HEK293 (cell line): Measurements from ENCODE around the gene SCAF11.

ENCODE experiments used
- CTCF ChIA-PET: fragments of 350-600 bp; formaldehyde crosslinking; extraction: SDS; loops from one replicate; lab custom pipeline; 2021; ENCODE audit warnings: antibody characterized with exemption; lab: Yijun Ruan, JAX
- POLR2A ChIA-PET: fragments of 300-600 bp; formaldehyde crosslinking; extraction: SDS; loops from one replicate; lab custom pipeline; 2020; ENCODE audit warnings: antibody characterized with exemption, inconsistent platforms; lab: Yijun Ruan, JAX
- H3K27ac ChIP-seq: fragments of 200-500 bp; sonication (Bioruptor generic); 2 replicates; pipeline ENCODE4 v1.5.1; 2014; ENCODE audit warnings: low read depth, low read length, control low read depth, inconsistent platforms; ENCODE audit errors: extremely low read depth
- H3K36me3 ChIP-seq, 2 experiments: fragments of 200-500 bp in 1 of 2; sonication (Bioruptor generic) in 1 of 2; 1 replicate in 1 of 2; 2 replicates in 1 of 2; pipeline ENCODE4 v1.5.1; 2014 to 2017; ENCODE audit warnings: inconsistent platforms in 2 of 2, low read length in 2 of 2; ENCODE audit not compliant: control insufficient read depth in 2 of 2, insufficient read depth in 1 of 2
- H3K4me1 ChIP-seq: fragments of 200-500 bp; sonication (Bioruptor generic); 2 replicates; pipeline ENCODE4 v1.5.1; 2014; ENCODE audit warnings: mild to moderate bottlenecking, low read length, inconsistent platforms; ENCODE audit not compliant: control insufficient read depth, insufficient read depth
- H3K4me3 ChIP-seq: 2 replicates; pipeline ENCODE4 v1.5.1; 2011; ENCODE audit warnings: low read depth, mild to moderate bottlenecking, control low read depth, low read length, moderate library complexity
- H3K9me3 ChIP-seq: fragments of 200-500 bp; sonication (Bioruptor generic); 2 replicates; pipeline ENCODE4 v1.5.1; 2014; ENCODE audit warnings: low read depth, low read length, inconsistent platforms; ENCODE audit not compliant: control insufficient read depth, insufficient read depth
- BCL11A ChIP-seq: fragments of 450-650 bp; formaldehyde crosslinking; IDR thresholded peaks from 2 replicates; pipeline ENCODE4 v1.5.1; 2016; ENCODE audit warnings: low read depth, missing biosample characterization, missing genetic modification characterization
- KLF16 ChIP-seq: fragments of 450-650 bp; formaldehyde crosslinking; IDR thresholded peaks from 2 replicates; pipeline ENCODE4 v1.5.1; 2017; ENCODE audit warnings: missing biosample characterization, missing genetic modification characterization
- PRDM1 ChIP-seq: fragments of 450-650 bp; formaldehyde crosslinking; IDR thresholded peaks from 2 replicates; pipeline ENCODE4; 2016; ENCODE audit warnings: missing biosample characterization, missing genetic modification characterization
- REPIN1 ChIP-seq: fragments of 450-650 bp; formaldehyde crosslinking; IDR thresholded peaks from 2 replicates; pipeline ENCODE4 v1.5.1; 2017; ENCODE audit warnings: missing biosample characterization, missing genetic modification characterization, low read depth
- WT1 ChIP-seq: fragments of 450-650 bp; formaldehyde crosslinking; IDR thresholded peaks from 2 replicates; pipeline ENCODE4 v1.5.1; 2016; ENCODE audit warnings: missing biosample characterization, missing genetic modification characterization
- ZNF121 ChIP-seq: fragments of 450-650 bp; formaldehyde crosslinking; IDR thresholded peaks from 2 replicates; pipeline ENCODE4 v1.5.1; 2016; ENCODE audit warnings: missing biosample characterization, missing genetic modification characterization
- ZNF138 ChIP-seq: fragments of 450-650 bp; formaldehyde crosslinking; IDR thresholded peaks from 2 replicates; pipeline ENCODE4 v1.5.1; 2016; ENCODE audit warnings: missing biosample characterization, missing genetic modification characterization, borderline replicate concordance
- ZNF140 ChIP-seq: fragments of 450-650 bp; formaldehyde crosslinking; IDR thresholded peaks from 2 replicates; pipeline ENCODE4 v1.5.1; 2016; ENCODE audit warnings: missing biosample characterization, missing genetic modification characterization
- ZNF221 ChIP-seq: fragments of 450-650 bp; formaldehyde crosslinking; IDR thresholded peaks from 2 replicates; pipeline ENCODE4 v1.5.1; 2017; ENCODE audit warnings: missing biosample characterization, missing genetic modification characterization, borderline replicate concordance
- ZNF292 ChIP-seq: fragments of 450-650 bp; formaldehyde crosslinking; IDR thresholded peaks from 2 replicates; pipeline ENCODE4 v1.5.1; 2016; ENCODE audit warnings: low read depth, missing biosample characterization, missing genetic modification characterization, borderline replicate concordance
- ZNF354C ChIP-seq: fragments of 450-650 bp; formaldehyde crosslinking; IDR thresholded peaks from 2 replicates; pipeline ENCODE4 v1.5.1; 2016; ENCODE audit warnings: missing biosample characterization, missing genetic modification characterization, low read depth, borderline replicate concordance
- ZNF394 ChIP-seq: fragments of 450-650 bp; formaldehyde crosslinking; IDR thresholded peaks from 2 replicates; pipeline ENCODE4 v1.5.1; 2016; ENCODE audit warnings: missing biosample characterization, missing genetic modification characterization, mild to moderate bottlenecking, moderate library complexity, borderline replicate concordance
- ZNF433 ChIP-seq: fragments of 450-650 bp; formaldehyde crosslinking; IDR thresholded peaks from 2 replicates; pipeline ENCODE4 v1.5.1; 2016; ENCODE audit warnings: missing biosample characterization, missing genetic modification characterization, low read depth
- ZNF48 ChIP-seq: fragments of 450-650 bp; formaldehyde crosslinking; IDR thresholded peaks from 2 replicates; pipeline ENCODE4 v1.5.1; 2016; ENCODE audit warnings: missing biosample characterization, missing genetic modification characterization
- ZNF549 ChIP-seq: fragments of 450-650 bp; IDR thresholded peaks from 2 replicates; pipeline ENCODE4 v1.5.1; 2018; ENCODE audit warnings: missing biosample characterization, missing genetic modification characterization, mild to moderate bottlenecking, inconsistent platforms, moderate library complexity
- ZNF610 ChIP-seq: fragments of 450-650 bp; formaldehyde crosslinking; IDR thresholded peaks from 2 replicates; pipeline ENCODE4 v1.5.1; 2016; ENCODE audit warnings: missing biosample characterization, missing genetic modification characterization, borderline replicate concordance
- ZNF624 ChIP-seq: fragments of 450-650 bp; formaldehyde crosslinking; IDR thresholded peaks from 2 replicates; pipeline ENCODE4 v1.5.1; 2017; ENCODE audit warnings: missing biosample characterization, missing genetic modification characterization
- ZNF747 ChIP-seq: fragments of 450-650 bp; formaldehyde crosslinking; IDR thresholded peaks from 2 replicates; pipeline ENCODE4 v1.5.1; 2016; ENCODE audit warnings: missing biosample characterization, missing genetic modification characterization
- ZNF777 ChIP-seq: fragments of 450-650 bp; formaldehyde crosslinking; IDR thresholded peaks from 2 replicates; pipeline ENCODE4 v1.5.1; 2017; ENCODE audit warnings: missing biosample characterization, missing genetic modification characterization, borderline replicate concordance
- TF ChIP-seq, protein P1 (sequence below): sonication (generic); formaldehyde crosslinking; IDR thresholded peaks from 2 replicates; pipeline ENCODE4 v1.8.1; 2022; ENCODE audit warnings: mild to moderate bottlenecking, moderate library complexity, missing genetic modification reagents
- TF ChIP-seq, protein P2 (sequence below): fragments of 450-650 bp; formaldehyde crosslinking; IDR thresholded peaks from 2 replicates; pipeline ENCODE4 v1.5.1; 2016; ENCODE audit warnings: missing biosample characterization, missing genetic modification characterization
- TF ChIP-seq, protein P3 (sequence below): fragments of 450-650 bp; IDR thresholded peaks from 2 replicates; pipeline ENCODE4 v1.5.1; 2018; ENCODE audit warnings: missing biosample characterization, mild to moderate bottlenecking, missing genetic modification characterization
- TF ChIP-seq, protein P4 (sequence below): fragments of 450-650 bp; formaldehyde crosslinking; IDR thresholded peaks from 2 replicates; pipeline ENCODE4 v1.5.1; 2016; ENCODE audit warnings: missing biosample characterization, missing genetic modification characterization
- TF ChIP-seq, protein P5 (sequence below): fragments of 450-650 bp; formaldehyde crosslinking; IDR thresholded peaks from 2 replicates; pipeline ENCODE4 v1.5.1; 2016; ENCODE audit warnings: missing biosample characterization, missing genetic modification characterization

The SCAF11 gene

DNA sequence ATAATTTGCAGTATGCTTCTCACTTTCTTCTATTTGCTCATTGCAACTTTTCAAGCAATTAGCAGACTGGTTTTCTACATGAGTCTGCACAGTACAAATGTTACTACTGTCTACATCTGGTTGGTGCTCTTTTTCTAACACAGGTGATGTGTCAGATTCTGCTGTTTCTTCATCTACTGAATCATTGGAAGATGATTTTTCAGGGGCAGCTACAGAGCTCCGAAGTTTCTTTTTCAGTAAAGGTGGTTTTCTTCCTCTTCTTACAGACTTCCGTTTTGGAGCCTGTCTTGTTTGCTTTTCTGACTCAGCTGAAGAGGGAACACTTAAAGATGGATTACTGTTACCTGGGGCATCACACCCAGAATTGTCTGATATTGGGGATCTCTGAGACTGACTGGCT is 62.1 kb downstream of the SCAF11 start:
- peaks cover 56 to 60% of the 10 kb centered on the region in 2 experiments for H3K36me3 ChIP-seq
- no peaks in the 10 kb centered on the region for H3K4me1 ChIP-seq
- TF ChIP-seq, protein P1, sequence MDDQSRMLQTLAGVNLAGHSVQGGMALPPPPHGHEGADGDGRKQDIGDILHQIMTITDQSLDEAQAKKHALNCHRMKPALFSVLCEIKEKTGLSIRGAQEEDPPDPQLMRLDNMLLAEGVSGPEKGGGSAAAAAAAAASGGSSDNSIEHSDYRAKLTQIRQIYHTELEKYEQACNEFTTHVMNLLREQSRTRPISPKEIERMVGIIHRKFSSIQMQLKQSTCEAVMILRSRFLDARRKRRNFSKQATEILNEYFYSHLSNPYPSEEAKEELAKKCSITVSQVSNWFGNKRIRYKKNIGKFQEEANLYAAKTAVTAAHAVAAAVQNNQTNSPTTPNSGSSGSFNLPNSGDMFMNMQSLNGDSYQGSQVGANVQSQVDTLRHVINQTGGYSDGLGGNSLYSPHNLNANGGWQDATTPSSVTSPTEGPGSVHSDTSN = no peak
- TF ChIP-seq, protein P2, sequence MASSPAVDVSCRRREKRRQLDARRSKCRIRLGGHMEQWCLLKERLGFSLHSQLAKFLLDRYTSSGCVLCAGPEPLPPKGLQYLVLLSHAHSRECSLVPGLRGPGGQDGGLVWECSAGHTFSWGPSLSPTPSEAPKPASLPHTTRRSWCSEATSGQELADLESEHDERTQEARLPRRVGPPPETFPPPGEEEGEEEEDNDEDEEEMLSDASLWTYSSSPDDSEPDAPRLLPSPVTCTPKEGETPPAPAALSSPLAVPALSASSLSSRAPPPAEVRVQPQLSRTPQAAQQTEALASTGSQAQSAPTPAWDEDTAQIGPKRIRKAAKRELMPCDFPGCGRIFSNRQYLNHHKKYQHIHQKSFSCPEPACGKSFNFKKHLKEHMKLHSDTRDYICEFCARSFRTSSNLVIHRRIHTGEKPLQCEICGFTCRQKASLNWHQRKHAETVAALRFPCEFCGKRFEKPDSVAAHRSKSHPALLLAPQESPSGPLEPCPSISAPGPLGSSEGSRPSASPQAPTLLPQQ (tag by site-specific recombination) = no peak
- TF ChIP-seq PRDM1 (tag by site-specific recombination) = no peak
- no peak for TF ChIP-seq ZNF354C (tag by site-specific recombination)
- TF ChIP-seq, all 188 proteins: peak for 0
- CTCF ChIA-PET = no interaction called here
- no peak overlapping the region for H3K27ac ChIP-seq
- H3K4me3 ChIP-seq = no peak overlapping the region
- POLR2A ChIA-PET = no interaction called here
- no peaks in the 10 kb centered on the region for H3K9me3 ChIP-seq

DNA sequence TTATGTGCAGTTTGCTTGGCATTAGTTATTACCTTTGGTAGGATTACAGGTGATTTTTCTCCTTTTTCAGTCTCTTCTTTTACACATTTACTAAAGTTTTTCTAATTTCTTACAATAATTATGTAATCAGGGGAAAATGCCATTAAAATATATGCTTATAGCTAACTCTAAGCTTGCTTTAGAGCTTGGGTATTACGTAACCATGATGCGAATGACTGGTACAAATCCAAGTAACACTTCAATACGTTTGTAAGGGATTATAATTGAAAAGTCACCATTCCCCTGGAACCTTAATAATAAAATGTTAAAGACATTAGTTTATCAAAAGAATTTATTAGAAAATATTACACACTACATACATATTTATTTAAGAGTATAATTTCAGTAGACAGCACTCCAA is 71.6 kb downstream of the SCAF11 start:
- TF ChIP-seq ZNF433 (no peak), ZNF777 (tag by site-specific recombination) (no peak), ZNF221 (no peak)
- TF ChIP-seq, all 188 proteins: peak for 0
- no peak overlapping the region for H3K27ac ChIP-seq
- H3K9me3 ChIP-seq = no peaks in the 10 kb centered on the region
- no peak overlapping the region for H3K4me3 ChIP-seq
- peaks cover 29 to 33% of the 10 kb centered on the region in 2 experiments for H3K36me3 ChIP-seq
- no peaks in the 10 kb centered on the region for H3K4me1 ChIP-seq
- ChIA-PET CTCF (interaction anchor here (0.8 kb wide), 1 partner anchor 375 kb away, joined by 3 read pairs; no protein-coding TSS in a partner anchor), POLR2A (no interaction called here)

DNA sequence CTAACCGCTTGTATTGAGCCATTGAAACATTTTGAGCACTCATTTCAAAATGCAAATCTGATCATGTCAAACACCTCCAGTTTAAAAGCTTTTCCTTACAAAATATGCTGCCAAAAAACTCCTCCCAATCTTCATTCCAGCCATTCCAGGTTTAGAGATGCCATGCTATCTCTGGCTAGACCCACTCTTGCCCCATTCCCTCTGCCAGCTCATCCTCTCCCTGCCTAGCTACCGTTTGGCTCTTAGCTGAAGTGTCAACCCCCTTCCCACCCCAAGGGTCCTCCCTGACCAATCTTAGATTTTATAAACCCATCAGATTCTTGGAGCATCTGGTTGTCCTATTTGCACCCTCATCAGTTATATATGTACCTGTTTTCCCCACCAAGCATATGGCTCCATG is 75.0 kb downstream of the SCAF11 start:
- H3K9me3 ChIP-seq = no peaks in the 10 kb centered on the region
- peaks cover 10 to 12% of the 10 kb centered on the region in 2 experiments for H3K36me3 ChIP-seq
- ChIA-PET CTCF (no interaction called here), POLR2A (no interaction called here)
- no peak overlapping the region for H3K27ac ChIP-seq
- TF ChIP-seq KLF16 = no peak
- TF ChIP-seq ZNF394 = no peak
- no peak for TF ChIP-seq WT1 (tag by site-specific recombination)
- TF ChIP-seq, protein P3, sequence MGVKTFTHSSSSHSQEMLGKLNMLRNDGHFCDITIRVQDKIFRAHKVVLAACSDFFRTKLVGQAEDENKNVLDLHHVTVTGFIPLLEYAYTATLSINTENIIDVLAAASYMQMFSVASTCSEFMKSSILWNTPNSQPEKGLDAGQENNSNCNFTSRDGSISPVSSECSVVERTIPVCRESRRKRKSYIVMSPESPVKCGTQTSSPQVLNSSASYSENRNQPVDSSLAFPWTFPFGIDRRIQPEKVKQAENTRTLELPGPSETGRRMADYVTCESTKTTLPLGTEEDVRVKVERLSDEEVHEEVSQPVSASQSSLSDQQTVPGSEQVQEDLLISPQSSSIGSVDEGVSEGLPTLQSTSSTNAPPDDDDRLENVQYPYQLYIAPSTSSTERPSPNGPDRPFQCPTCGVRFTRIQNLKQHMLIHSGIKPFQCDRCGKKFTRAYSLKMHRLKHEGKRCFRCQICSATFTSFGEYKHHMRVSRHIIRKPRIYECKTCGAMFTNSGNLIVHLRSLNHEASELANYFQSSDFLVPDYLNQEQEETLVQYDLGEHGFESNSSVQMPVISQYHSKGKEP (tag by site-specific recombination) = no peak
- no peak for TF ChIP-seq ZNF48 (tag by site-specific recombination)
- TF ChIP-seq, protein P4, sequence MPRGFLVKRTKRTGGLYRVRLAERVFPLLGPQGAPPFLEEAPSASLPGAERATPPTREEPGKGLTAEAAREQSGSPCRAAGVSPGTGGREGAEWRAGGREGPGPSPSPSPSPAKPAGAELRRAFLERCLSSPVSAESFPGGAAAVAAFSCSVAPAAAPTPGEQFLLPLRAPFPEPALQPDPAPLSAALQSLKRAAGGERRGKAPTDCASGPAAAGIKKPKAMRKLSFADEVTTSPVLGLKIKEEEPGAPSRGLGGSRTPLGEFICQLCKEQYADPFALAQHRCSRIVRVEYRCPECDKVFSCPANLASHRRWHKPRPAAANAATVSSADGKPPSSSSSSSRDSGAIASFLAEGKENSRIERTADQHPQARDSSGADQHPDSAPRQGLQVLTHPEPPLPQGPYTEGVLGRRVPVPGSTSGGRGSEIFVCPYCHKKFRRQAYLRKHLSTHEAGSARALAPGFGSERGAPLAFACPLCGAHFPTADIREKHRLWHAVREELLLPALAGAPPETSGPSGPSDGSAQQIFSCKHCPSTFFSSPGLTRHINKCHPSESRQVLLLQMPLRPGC = no peak
- no peak for TF ChIP-seq ZNF292
- TF ChIP-seq ZNF121 (tag by site-specific recombination) = no peak
- TF ChIP-seq ZNF433 = no peak
- no peak for TF ChIP-seq ZNF549 (tag by site-specific recombination)
- no peak for TF ChIP-seq BCL11A
- TF ChIP-seq, protein P5, sequence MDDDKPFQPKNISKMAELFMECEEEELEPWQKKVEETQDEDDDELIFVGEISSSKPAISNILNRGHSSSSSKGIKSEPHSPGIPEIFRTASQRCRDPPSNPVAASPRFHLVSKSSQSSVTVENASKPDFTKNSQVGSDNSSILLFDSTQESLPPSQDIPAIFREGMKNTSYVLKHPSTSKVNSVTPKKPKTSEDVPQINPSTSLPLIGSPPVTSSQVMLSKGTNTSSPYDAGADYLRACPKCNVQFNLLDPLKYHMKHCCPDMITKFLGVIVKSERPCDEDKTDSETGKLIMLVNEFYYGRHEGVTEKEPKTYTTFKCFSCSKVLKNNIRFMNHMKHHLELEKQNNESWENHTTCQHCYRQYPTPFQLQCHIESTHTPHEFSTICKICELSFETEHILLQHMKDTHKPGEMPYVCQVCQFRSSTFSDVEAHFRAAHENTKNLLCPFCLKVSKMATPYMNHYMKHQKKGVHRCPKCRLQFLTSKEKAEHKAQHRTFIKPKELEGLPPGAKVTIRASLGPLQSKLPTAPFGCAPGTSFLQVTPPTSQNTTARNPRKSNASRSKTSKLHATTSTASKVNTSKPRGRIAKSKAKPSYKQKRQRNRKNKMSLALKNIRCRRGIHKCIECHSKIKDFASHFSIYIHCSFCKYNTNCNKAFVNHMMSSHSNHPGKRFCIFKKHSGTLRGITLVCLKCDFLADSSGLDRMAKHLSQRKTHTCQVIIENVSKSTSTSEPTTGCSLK (tag by site-specific recombination) = no peak
- TF ChIP-seq ZNF138 (tag by site-specific recombination) = no peak
- no peak for TF ChIP-seq ZNF610 (tag by site-specific recombination)
- no peak for TF ChIP-seq ZNF140 (tag by site-specific recombination)
- TF ChIP-seq ZNF747 (tag by site-specific recombination) = no peak
- no peak for TF ChIP-seq ZNF624
- no peak for TF ChIP-seq REPIN1 (tag by site-specific recombination)
- peaks cover 4% of the 10 kb centered on the region; the same call in 1 of the 2 replicates for H3K4me1 ChIP-seq
- no peak overlapping the region for H3K4me3 ChIP-seq
